Gastroesophageal sphincter (tissue), 4 donors: Measurements from ENCODE around the gene SYTL3. TPM values are rescaled to one million over a fixed set of nuclear protein-coding genes. Genes with fewer than 3 reads are reported as not detected.

ENCODE experiments used
- ATAC-seq: fragments of 150-250 bp; one replicate; pipeline ENCODE4 v1.9.1; 2016; ENCODE audit warnings: mild to moderate bottlenecking, moderate library complexity
- H3K27ac ChIP-seq, 4 donors: fragments of 200-600 bp; sonication (generic) in 3 of 4; 1 replicate in 3 of 4; 2 replicates in 1 of 4; pipeline ENCODE4 v1.5.1; 2016 to 2019
- H3K27me3 ChIP-seq: fragments of 200-600 bp; sonication (generic); one replicate; pipeline ENCODE4 v1.5.1; 2019
- H3K36me3 ChIP-seq, 2 donors: fragments of 200-600 bp; sonication (generic); one replicate each; pipeline ENCODE4 v1.5.1; 2019; ENCODE audit warnings: control low read depth in 1 of 2
- H3K4me1 ChIP-seq, 3 donors: fragments of 200-600 bp; sonication (generic); 1 replicate in 2 of 3; 2 replicates in 1 of 3; pipeline ENCODE4 v1.5.1; 2016 to 2019; ENCODE audit warnings: control low read depth in 2 of 3
- H3K4me3 ChIP-seq, 2 donors: fragments of 200-600 bp; sonication (generic); one replicate each; pipeline ENCODE4 v1.5.1; 2019; ENCODE audit warnings: mild to moderate bottlenecking in 1 of 2, moderate library complexity in 1 of 2
- H3K9me3 ChIP-seq, 3 donors: fragments of 200-600 bp; sonication (generic); one replicate each; pipeline ENCODE4 v1.5.1; 2017 to 2019; ENCODE audit warnings: control low read depth in 2 of 3
- CTCF ChIP-seq, 4 experiments: fragments of 200-600 bp in 2 of 4; fragments of 450-650 bp in 2 of 4; sonication (generic) in 1 of 4; IDR thresholded peaks; one replicate each; pipeline ENCODE4 v1.5.1; 2017 to 2019; ENCODE audit warnings: antibody characterized with exemption in 4 of 4, mild to moderate bottlenecking in 2 of 4, moderate library complexity in 2 of 4
- EP300 ChIP-seq: sonication (generic); formaldehyde crosslinking; IDR thresholded peaks from one replicate; pipeline ENCODE4 v1.6.1; 2017; ENCODE audit warnings: antibody characterized with exemption, mild to moderate bottlenecking
- POLR2A ChIP-seq, 2 donors: fragments of 450-650 bp; IDR thresholded peaks; one replicate each; pipeline ENCODE4 v1.6.1; 2017; ENCODE audit warnings: antibody characterized with exemption in 2 of 2, mild to moderate bottlenecking in 2 of 2, moderate library complexity in 1 of 2
- POLR2AphosphoS5 ChIP-seq: sonication (generic); formaldehyde crosslinking; IDR thresholded peaks from one replicate; pipeline ENCODE4 v1.6.1; 2017; ENCODE audit warnings: antibody characterized with exemption
- WGBS, 2 donors: methylation state at CpG; one replicate each; pipeline ENCODE4 v1.1.5; 2018; ENCODE audit warnings: low coverage in 1 of 2; 5-methylcytosine and 5-hydroxymethylcytosine counted together
- total RNA-seq, 4 donors: library from RNA; depleted of rRNA; stranded (reverse); fragments of >200 nt; gene quantifications; one replicate each; pipeline ENCODE4 v1.1.0, GENCODE V29; 2016

The SYTL3 gene
- total RNA-seq, 4 donors from 2014 or later = 1.9 to 5.9 (median 4.5) TPM

DNA sequence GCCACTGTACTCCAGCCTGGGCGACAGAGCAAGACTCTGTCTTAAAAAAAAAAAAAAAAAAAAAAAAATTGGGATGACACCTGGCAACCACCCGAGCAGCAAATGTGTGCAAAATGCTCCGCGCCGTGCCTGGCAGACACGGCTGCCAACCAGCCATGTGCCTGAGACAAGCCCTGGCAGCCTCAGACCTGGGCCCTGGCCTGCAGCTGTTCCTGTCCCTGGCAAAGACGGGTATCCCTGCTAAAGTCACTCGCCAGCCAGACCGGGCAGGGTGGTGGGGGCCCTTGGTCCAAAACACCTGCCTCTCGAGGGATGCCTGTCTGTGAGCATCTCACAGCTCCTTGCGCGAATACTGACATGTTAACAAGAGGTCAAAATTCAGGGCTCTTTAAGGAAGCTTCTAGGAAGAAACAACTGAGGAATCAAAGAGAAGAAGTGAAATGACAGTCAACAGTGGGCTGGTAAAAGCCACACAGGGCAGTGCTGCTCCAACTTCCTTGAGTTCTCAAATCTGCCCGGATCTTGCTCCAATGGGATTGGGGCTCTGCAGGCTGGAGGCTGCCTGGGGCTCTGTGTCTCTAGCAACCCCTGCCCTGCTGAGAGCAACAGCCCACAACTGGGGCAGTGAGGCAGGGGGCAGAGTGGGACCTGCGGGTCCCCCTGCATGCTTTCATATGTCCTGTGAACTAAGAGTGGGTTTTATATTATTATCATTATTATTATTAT lies 53.4 kb downstream of the SYTL3 start:
- WGBS, 2 donors = 100% methylated on average over 1 of the region's 14 CpGs; no CpG with 5 or more reads in 1 of the 2 donors
- ATAC-seq = no peak
- Histone ChIP-seq H3K36me3 (no peaks in the 10 kb centered on the region), H3K4me1 (peaks cover 10 to 50% (median 25%) of the 10 kb centered on the region in 3 donors), H3K4me3 (no peak overlapping the region), H3K27me3 (no peaks in the 10 kb centered on the region), H3K9me3 (no peaks in the 10 kb centered on the region), H3K27ac (peak overlapping the region in 2 of 4 donors; percentile 64 to 88)
- TF ChIP-seq POLR2A (IDR thresholded peaks at IDR 0.05) (no peak), EP300 (no peak), CTCF (IDR thresholded peaks at IDR 0.05) (no peak), POLR2AphosphoS5 (no peak)

GRCh38 chr6:158703837-158704822 lies 54.3 kb downstream of the SYTL3 start:
- Histone ChIP-seq H3K36me3 (no peaks in the 10 kb centered on the region), H3K9me3 (no peaks in the 10 kb centered on the region), H3K27ac (peak overlapping the region in 3 of 4 donors; percentile 64 to 88 (median 70)), H3K4me3 (peak overlapping the region; percentile 19 to 46), H3K27me3 (no peaks in the 10 kb centered on the region), H3K4me1 (peaks cover 10 to 54% (median 29%) of the 10 kb centered on the region in 3 donors)
- peak; percentile 93 for ATAC-seq
- TF ChIP-seq POLR2AphosphoS5 (peak; percentile 26), CTCF (IDR thresholded peaks at IDR 0.05) (peak; percentile 96 to 100 (median 99)), POLR2A (IDR thresholded peaks at IDR 0.05) (no peak), EP300 (no peak)
- 18 to 27% methylated on average over 10 to 12 of the region's 42 CpGs for WGBS, 2 donors

DNA sequence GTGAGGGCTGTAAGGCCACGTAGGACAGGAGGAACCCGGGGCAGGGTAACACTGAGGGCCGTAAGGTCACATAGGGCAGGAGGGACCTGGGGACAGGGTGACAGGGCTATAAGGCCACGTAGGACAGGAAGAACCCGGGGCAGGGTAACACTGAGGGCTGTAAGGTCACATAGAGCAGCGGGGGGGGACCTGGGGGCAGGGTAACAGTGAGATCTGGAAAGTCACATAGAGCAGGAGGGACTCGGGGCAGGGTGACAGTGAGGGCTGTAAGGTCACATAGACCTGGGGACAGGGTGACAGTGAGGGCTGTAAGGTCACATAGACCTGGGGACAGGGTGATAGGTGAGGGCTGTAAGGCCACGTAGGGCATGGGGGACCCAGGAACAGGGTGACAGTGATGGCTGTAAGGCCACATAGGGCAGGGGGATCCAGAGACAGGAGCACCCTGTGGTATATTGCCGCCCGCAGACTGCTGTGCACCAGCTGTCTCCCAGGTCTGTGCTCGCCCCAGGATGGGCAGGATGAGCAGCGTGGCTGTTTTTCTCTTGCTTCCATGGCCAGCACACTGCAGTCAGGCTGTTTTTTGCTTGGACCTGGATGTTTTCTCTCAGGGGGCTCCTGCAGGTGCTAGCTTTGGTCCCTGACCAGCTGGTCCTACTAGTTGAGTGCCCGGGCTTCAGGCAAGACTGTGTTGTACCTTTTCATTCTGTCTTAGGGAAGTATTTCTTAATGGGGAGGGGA lies 55.7 kb downstream of the SYTL3 start:
- 70 to 73% methylated on average over 4 to 9 of the region's 13 CpGs for WGBS, 2 donors
- H3K36me3 ChIP-seq = no peaks in the 10 kb centered on the region
- H3K27ac ChIP-seq = peak overlapping the region; percentile 78 to 88 (median 84)
- H3K4me3 ChIP-seq = no peak overlapping the region
- ATAC-seq = no peak
- TF ChIP-seq CTCF (IDR thresholded peaks at IDR 0.05) = no peak
- TF ChIP-seq POLR2AphosphoS5 = no peak
- no peak for TF ChIP-seq POLR2A (IDR thresholded peaks at IDR 0.05)
- TF ChIP-seq EP300 = no peak
- H3K9me3 ChIP-seq = no peaks in the 10 kb centered on the region
- H3K4me1 ChIP-seq = peaks cover 10 to 54% (median 29%) of the 10 kb centered on the region in 3 donors
- no peaks in the 10 kb centered on the region for H3K27me3 ChIP-seq

DNA sequence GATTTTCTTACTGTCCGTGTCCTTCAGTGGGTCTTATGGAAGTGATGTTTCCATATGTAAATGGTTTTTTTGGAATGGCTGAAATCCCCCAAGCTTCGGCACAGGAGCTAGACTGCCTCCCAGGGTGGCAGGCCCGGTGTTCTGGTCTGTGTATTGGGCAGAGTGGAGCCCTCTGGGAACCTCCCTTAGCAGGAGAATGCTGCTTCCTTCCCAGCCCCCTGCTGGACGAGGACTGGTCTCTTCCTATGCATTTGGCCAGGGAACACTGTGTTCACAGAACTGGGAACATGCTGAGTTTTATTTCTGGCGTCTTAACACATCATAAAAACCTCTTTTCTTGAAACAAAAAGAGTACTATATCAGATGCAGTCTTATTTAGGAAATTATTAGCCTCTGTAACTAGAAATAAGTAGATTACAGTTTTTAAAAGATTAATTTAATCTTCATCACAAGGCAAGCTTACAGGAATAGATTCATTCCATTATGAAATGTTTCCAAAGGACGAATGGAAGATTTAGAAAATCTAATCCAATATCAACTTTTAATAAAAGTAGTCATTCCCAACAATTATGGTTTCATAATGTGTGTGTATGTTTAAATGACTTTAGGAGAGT lies 56.6 kb downstream of the SYTL3 start:
- H3K27me3 ChIP-seq = no peaks in the 10 kb centered on the region
- no peaks in the 10 kb centered on the region for H3K9me3 ChIP-seq
- peaks cover 10 to 54% (median 29%) of the 10 kb centered on the region in 3 donors for H3K4me1 ChIP-seq
- peak; percentile 66 for TF ChIP-seq POLR2AphosphoS5
- TF ChIP-seq CTCF (IDR thresholded peaks at IDR 0.05) = peak; percentile 35 to 76 (median 64)
- TF ChIP-seq EP300 = no peak
- TF ChIP-seq POLR2A (IDR thresholded peaks at IDR 0.05) = no peak
- H3K27ac ChIP-seq = peak overlapping the region; percentile 78 to 88 (median 84)
- peak; percentile 64 for ATAC-seq
- no peak overlapping the region for H3K4me3 ChIP-seq
- H3K36me3 ChIP-seq = no peaks in the 10 kb centered on the region
- 13 to 40% methylated on average over 4 to 5 of the region's 6 CpGs for whole genome bisulfite sequencing, 2 donors
